ENCODE measurements around the gene STPG3.

STPG3 gene

GRCh38 chr9:137302118-137302448 lies 51.0 kb downstream of the STPG3 start, which contains the start of gene NRARP:
Gene NRARP, minus strand, starts transcription at chr9:137302271. Its CDS starts 343 bp downstream, at chr9:137301928.
- peak; percentile 93 for DNase-seq (ENCODE audit: low spot score)

GRCh38 chr9:137302449-137303150 lies 51.5 kb downstream of the STPG3 start:
- no peak for DNase-seq (ENCODE audit: low spot score)
